Measurements from ENCODE around the gene DNAL4. TPM values are rescaled to one million over a fixed set of nuclear protein-coding genes. Genes with fewer than 3 reads are reported as not detected.
A peak's percentile ranks its signal among the peaks of the same experiment; 100 is the strongest.

DNAL4 gene
- total RNA-seq, 4 donors from 2014 or later: 21.8 to 27.7 (median 27.6) TPM

- Histone ChIP-seq H3K27me3 (no peaks in the 10 kb centered on the region), H3K4me3 (no peak overlapping the region), H3K9me3 (no peaks in the 10 kb centered on the region), H3K27ac (no peak overlapping the region), H3K4me1 (peaks cover 27% of the 10 kb centered on the region), H3K36me3 (peaks cover 77% of the 10 kb centered on the region)
- DNase-seq (ENCODE audit: low spot score in 2 of 2): no peak
- TF ChIP-seq POLR2A (IDR thresholded peaks at IDR 0.05) (no peak), POLR2AphosphoS5 (IDR thresholded peaks at IDR 0.05) (no peak), EP300 (IDR thresholded peaks at IDR 0.05) (no peak), CTCF (IDR thresholded peaks at IDR 0.05) (no peak)
- WGBS: 26% methylated on average over 3 of the region's 15 CpGs
Measured at GRCh38 chr22:38735465-38736256, 58.3 kb downstream of the DNAL4 start.

- 85% methylated on average over 7 of the region's 7 CpGs for WGBS
- TF ChIP-seq CTCF (IDR thresholded peaks at IDR 0.05) (no peak), EP300 (IDR thresholded peaks at IDR 0.05) (no peak), POLR2AphosphoS5 (IDR thresholded peaks at IDR 0.05) (no peak), POLR2A (IDR thresholded peaks at IDR 0.05) (no peak)
- peaks cover 77% of the 10 kb centered on the region for H3K36me3 ChIP-seq
- H3K4me1 ChIP-seq: peaks cover 27% of the 10 kb centered on the region
- no peak overlapping the region for H3K4me3 ChIP-seq
- no peak for DNase-seq (ENCODE audit: low spot score in 2 of 2)
- no peaks in the 10 kb centered on the region for H3K9me3 ChIP-seq
- no peaks in the 10 kb centered on the region for H3K27me3 ChIP-seq
- no peak overlapping the region for H3K27ac ChIP-seq
Measured at GRCh38 chr22:38735126-38735464, 58.8 kb downstream of the DNAL4 start.

- H3K4me3 ChIP-seq: no peak overlapping the region
- H3K4me1 ChIP-seq: peaks cover 27% of the 10 kb centered on the region
- H3K36me3 ChIP-seq: peaks cover 77% of the 10 kb centered on the region
- H3K27me3 ChIP-seq: no peaks in the 10 kb centered on the region
- DNase-seq (ENCODE audit: low spot score in 2 of 2): no peak
- 84% methylated on average over 9 of the region's 13 CpGs for WGBS
- TF ChIP-seq CTCF (IDR thresholded peaks at IDR 0.05): no peak
- TF ChIP-seq EP300 (IDR thresholded peaks at IDR 0.05): no peak
- TF ChIP-seq POLR2AphosphoS5 (IDR thresholded peaks at IDR 0.05): no peak
- TF ChIP-seq POLR2A (IDR thresholded peaks at IDR 0.05): no peak
- H3K27ac ChIP-seq: no peak overlapping the region
- no peaks in the 10 kb centered on the region for H3K9me3 ChIP-seq
Measured at GRCh38 chr22:38734421-38735100, 59.4 kb downstream of the DNAL4 start.

GRCh38 chr22:38733724-38734381 lies 60.1 kb downstream of the DNAL4 start:
- H3K9me3 ChIP-seq: no peaks in the 10 kb centered on the region
- H3K4me1 ChIP-seq: peaks cover 27% of the 10 kb centered on the region
- H3K36me3 ChIP-seq: peaks cover 77% of the 10 kb centered on the region
- H3K4me3 ChIP-seq: no peak overlapping the region
- no peak for DNase-seq (ENCODE audit: low spot score in 2 of 2)
- H3K27ac ChIP-seq: peak overlapping the region; percentile 37
- 48% methylated on average over 6 of the region's 8 CpGs for WGBS
- H3K27me3 ChIP-seq: no peaks in the 10 kb centered on the region
- TF ChIP-seq POLR2A (IDR thresholded peaks at IDR 0.05): no peak
- no peak for TF ChIP-seq POLR2AphosphoS5 (IDR thresholded peaks at IDR 0.05)
- TF ChIP-seq CTCF (IDR thresholded peaks at IDR 0.05): no peak
- TF ChIP-seq EP300 (IDR thresholded peaks at IDR 0.05): no peak

GRCh38 chr22:38733329-38733723 lies 60.6 kb downstream of the DNAL4 start:
- Histone ChIP-seq H3K4me1 (peaks cover 27% of the 10 kb centered on the region), H3K27ac (peak overlapping the region; percentile 37), H3K36me3 (peaks cover 77% of the 10 kb centered on the region), H3K4me3 (no peak overlapping the region), H3K9me3 (no peaks in the 10 kb centered on the region), H3K27me3 (no peaks in the 10 kb centered on the region)
- 40% methylated on average over 4 of the region's 4 CpGs for WGBS
- DNase-seq (ENCODE audit: low spot score in 2 of 2): no peak
- TF ChIP-seq POLR2A (IDR thresholded peaks at IDR 0.05) (no peak), POLR2AphosphoS5 (IDR thresholded peaks at IDR 0.05) (no peak), EP300 (IDR thresholded peaks at IDR 0.05) (no peak), CTCF (IDR thresholded peaks at IDR 0.05) (peak; percentile 49 to 73)
